Forelimb muscle (tissue), 1 donor: Measurements from ENCODE around the gene SAMD8. TPM values are rescaled to one million over a fixed set of nuclear protein-coding genes. Genes with fewer than 3 reads are reported as not detected.
"Not testable (repeated sequence)": the region's sequence is repeated elsewhere in the genome, so short reads cannot be mapped to it uniquely, and the experiment has no call there.

Experiments
- DNase-seq: peaks from one replicate; pipeline ENCODE4 v3.0.0-alpha.2; 2013; ENCODE audit warnings: low read depth
- polyA plus RNA-seq: library from polyadenylated mRNA; unstranded; fragments of 120-200 nt; gene quantifications from one replicate; pipeline ENCODE4 v1.2.1, GENCODE V29; 2013; ENCODE audit not compliant: insufficient read length

The SAMD8 gene
- polyA plus RNA-seq, 1 donor = 14.0 TPM

GRCh38 chr10:75191821-75192568 is 80.5 kb downstream of the SAMD8 start:
- DNase-seq = no peak

DNA sequence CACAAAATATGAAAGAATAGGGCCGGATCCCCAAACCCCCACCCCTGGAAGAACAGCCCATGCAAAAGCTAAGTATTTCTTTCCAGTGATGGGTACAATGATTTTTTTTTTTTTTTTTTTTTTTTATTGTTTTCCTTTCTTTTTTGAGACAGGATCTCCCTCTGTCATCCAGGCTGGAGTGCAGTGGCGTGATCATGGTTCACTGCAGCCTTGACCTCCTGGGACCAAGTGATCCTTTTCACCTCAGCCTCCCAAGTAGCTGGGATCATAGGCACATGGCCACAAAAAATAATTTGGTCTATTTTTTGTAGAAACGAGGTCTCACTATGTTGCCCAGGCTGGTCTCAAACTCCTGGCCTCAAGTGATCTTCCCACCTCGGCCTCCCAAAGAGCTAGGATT is 83.2 kb downstream of the SAMD8 start:
- DNase-seq = not testable (repeated sequence)

- no peak for DNase-seq
Measured at GRCh38 chr10:75195035-75195763, 83.7 kb downstream of the SAMD8 start.

- DNase-seq = no peak
Measured at GRCh38 chr10:75197066-75197465, 85.6 kb downstream of the SAMD8 start.

GRCh38 chr10:75197906-75198305 is 86.5 kb downstream of the SAMD8 start:
- DNase-seq = no peak

DNA sequence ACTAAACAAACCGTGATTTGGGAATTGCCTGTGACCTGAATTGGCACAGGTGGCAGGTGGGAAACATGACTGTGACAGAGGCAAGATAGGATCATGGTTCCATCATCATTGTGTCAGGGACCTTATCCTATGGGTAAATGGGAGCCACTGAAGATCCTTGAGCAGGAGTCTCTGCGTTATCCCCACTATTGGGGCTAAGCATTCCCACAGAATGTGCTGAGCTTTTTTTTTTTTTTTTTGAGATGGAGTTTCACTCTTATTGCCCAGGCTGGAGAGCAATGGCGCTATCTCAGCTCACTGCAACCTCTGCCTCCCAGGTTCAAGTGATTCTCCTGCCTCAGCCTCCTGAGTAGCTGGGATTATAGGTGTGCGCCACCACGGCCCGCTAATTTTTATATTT is 88.5 kb downstream of the SAMD8 start:
- DNase-seq = not testable (repeated sequence)

DNA sequence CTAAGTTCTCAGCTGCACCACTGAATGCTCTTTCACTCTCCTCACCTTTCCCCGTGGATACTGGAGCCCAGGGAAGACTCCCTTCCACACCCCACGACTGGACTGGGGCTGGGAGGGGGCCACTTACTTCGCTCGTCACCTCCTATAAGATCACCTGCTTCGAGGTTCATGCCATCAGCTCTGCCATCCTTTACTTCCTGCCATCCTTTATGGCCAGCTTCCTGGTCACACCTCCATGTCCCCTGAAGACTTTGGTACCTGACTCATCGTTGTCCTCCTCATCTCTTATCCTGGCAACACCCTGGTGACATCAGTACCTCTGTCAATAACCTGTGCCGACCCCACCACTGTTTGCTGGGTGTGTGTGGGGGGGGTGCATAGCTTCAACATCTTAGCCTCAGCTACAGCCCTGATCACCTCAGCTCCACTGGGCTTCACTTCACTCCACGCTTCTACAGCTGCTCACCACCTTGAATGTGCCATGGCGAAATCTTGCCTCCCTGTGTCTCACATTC is 90.4 kb downstream of the SAMD8 start:
- DNase-seq = no peak

GRCh38 chr10:75202321-75203045 is 91.0 kb downstream of the SAMD8 start:
- no peak for DNase-seq

DNA sequence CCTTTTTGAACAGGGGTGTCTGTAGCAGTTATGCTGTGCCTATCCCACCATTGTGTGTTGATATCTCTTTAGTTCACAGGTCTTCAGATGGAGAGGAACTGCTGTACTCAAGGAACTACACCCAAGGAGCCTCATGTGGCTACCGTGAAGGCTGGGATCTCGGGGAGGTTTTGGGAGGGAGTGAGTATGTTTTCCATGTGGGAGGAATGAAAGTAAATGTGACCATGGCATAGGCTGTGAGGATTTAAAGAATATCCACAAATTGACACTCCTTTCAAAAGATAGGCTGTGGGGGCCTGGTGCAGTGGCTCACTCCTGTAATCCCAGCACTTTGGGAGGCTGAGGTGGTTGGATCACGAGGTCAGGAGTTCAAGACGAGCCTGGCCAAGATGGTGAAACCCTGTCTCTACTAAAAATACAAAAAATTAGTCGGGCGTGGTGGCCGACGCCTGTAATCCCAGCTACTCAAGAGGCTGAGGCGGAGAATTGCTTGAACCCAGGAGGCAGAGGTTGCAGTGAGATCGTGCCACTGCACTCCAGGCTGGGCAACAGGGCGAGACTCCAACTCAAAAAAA is 91.7 kb downstream of the SAMD8 start:
- not testable (repeated sequence) for DNase-seq

GRCh38 chr10:75203724-75204123 is 92.3 kb downstream of the SAMD8 start:
- no peak for DNase-seq

GRCh38 chr10:75205908-75206307 is 94.5 kb downstream of the SAMD8 start:
- DNase-seq = no peak

GRCh38 chr10:75206638-75207037 is 95.2 kb downstream of the SAMD8 start:
- not testable (repeated sequence) for DNase-seq

DNA sequence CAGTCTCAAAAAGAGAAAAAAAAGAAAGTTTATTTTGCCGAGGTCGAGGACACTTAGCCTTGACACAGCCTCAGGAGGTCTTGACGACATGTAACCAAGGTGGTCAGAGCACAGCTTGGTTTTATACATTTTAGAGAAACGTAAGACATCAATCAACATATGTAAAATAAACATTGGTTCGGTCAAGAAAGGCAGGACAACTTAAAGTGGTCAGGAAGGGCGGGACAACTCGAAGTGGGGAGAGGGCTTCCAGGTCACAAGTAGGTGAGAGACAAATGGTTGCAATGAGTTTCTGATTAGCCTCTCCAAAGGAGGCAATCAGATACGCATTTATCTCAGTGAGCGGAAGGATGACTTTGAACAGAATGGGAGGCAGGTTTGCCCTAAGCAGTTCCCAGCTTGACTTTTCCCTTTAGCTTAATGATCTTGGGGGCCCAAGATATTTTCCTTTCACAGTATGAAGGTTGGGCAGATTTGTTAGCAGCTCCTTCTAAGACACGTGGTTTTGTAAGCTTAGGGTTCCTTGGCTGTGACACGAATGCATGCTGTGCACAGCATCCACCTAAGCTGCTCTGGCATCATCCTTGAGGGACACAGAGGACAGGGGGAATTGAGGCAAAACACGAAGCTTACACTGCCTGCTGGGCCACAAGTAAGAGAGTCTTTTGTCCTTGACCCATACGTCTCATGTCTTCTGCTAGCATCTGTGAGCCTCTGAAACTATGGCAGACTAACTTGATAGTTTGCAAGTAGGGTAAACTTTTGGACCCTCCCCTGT is 95.8 kb downstream of the SAMD8 start:
- DNase-seq = no peak

- no peak for DNase-seq
Measured at GRCh38 chr10:75207857-75208144, 96.3 kb downstream of the SAMD8 start.

DNA sequence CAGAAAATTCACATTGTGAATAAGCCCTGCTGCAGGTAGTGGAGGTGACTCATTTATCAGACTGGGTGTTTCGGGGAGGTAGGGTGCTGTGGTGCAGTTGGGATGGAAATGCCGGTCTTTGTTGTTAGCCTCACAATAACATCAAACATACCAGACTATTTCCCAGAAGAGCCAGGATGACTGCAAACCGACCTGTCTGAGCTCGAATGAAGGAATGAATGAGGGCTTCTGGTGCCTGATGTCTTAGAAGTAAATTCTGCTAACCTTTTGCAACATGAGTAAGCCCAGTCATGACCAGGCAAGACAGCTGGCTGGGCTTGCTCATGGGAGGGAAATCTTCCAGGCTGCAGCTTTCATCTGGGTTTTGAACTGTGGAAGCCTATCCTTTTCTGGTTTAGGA is 96.7 kb downstream of the SAMD8 start:
- DNase-seq = no peak

- no peak for DNase-seq
Measured at GRCh38 chr10:75209086-75209920, 97.8 kb downstream of the SAMD8 start.

GRCh38 chr10:75209921-75210281 is 98.4 kb downstream of the SAMD8 start:
- DNase-seq = peak; percentile 48

DNA sequence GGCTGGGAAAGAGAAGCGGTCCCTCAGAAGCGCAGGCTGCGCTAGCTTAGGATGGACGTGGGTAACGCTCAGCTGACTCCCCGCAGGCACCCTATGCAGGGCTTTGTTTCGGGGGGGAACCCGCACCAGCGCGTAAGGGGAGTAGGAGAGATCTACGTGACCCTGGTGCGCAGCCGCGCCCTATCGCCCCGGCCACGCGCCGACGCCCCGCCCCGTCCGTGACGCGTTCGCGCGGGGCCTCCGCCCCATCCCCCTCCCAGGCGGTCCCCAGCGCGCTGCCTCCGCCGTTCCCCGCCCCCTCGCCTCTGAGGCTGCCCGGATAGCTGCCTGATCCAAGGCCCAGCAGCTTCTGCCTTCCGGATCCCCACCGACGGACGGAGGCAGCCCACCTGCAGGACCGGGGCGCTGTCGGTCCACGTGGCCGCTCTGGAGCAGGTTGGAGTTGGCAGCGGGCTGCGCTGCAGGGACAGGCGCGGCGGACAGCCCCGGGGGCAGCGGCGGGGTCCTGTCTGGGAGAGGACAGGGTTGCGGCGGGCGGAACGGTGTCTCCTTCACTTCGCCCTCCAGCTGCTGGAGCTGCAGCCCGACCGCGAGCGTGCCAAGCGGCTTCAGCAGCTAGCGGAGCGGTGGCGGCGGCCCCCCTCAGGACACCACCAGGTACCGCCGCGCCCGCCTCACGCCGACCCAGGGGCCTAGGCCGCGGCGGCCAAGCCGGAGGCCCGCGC is 99.0 kb downstream of the SAMD8 start, which contains the start of gene VDAC2:
TSS of gene VDAC2 (plus strand) at position 515 of the 725 bp plus-strand sequence. CDS start 363 bp downstream, outside the sequence.
- DNase-seq = peak; percentile 60

- DNase-seq = no peak
Measured at GRCh38 chr10:75211007-75211691, 99.7 kb downstream of the SAMD8 start.
